NB4 (cell line): Measurements from ENCODE around the gene FNIP2.

Experiments used
- MYC ChIP-seq: IDR thresholded peaks from 2 replicates; pipeline ENCODE4 v1.6.1; 2011; ENCODE audit warnings: low read depth, low read length
- POLR2A ChIP-seq: IDR thresholded peaks from 2 replicates; pipeline ENCODE4 v1.6.1; 2011; ENCODE audit warnings: mild to moderate bottlenecking; ENCODE audit not compliant: insufficient read length; ENCODE audit errors: extremely low read depth
- TF ChIP-seq, protein P1 (sequence below): IDR thresholded peaks from one replicate; pipeline ENCODE4 v1.5.1; 2012; ENCODE audit warnings: low read depth, low read length

DNA sequence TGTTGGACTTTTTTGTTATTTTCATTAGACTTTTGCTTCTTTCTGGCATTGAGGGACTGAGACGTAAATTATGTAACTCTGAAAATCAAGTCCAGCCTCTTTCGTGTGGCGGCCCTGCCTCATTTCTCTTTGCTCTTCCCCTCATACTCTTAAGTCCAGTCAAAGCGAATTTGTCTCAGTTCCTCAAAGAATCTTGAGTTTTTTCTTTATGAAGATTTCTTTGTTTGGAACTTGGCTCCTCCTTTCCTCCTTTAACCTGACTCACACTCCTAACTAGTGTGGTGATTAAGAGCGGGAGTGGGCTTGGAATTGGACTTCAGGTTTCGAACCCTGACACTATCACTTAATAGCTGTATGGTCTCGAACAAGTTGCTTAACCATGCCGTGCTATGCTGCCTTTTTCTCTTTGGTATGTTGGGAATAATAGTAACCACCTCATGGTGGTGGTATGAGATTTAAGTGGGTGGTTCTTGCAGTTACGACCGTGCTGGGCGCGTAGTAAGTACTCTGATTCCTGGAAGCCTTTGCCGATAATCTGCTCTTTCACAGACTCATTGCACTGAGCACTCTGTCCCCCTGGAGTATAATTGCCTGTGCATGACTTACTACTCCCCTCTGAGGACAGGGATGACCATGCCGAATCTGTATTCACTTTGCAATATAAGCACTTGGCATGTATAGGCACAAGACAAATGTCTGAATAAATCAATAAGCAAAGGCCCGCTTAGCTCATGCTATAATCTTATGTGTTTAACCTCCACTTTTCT is 19.1 kb downstream of the FNIP2 start:
- no peak for TF ChIP-seq POLR2A
- TF ChIP-seq, protein P1, sequence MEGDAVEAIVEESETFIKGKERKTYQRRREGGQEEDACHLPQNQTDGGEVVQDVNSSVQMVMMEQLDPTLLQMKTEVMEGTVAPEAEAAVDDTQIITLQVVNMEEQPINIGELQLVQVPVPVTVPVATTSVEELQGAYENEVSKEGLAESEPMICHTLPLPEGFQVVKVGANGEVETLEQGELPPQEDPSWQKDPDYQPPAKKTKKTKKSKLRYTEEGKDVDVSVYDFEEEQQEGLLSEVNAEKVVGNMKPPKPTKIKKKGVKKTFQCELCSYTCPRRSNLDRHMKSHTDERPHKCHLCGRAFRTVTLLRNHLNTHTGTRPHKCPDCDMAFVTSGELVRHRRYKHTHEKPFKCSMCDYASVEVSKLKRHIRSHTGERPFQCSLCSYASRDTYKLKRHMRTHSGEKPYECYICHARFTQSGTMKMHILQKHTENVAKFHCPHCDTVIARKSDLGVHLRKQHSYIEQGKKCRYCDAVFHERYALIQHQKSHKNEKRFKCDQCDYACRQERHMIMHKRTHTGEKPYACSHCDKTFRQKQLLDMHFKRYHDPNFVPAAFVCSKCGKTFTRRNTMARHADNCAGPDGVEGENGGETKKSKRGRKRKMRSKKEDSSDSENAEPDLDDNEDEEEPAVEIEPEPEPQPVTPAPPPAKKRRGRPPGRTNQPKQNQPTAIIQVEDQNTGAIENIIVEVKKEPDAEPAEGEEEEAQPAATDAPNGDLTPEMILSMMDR, result no peak
- TF ChIP-seq MYC, result no peak
